Activated naive CD4-positive, alpha-beta T cell treated with anti-CD3 and anti-CD28 coated beads, Interleukin-2, amount 50 U/mL, for 16 hours (primary cell): Measurements from ENCODE around the gene CCDC51.

Source experiments
- DNase-seq: peaks from one replicate; pipeline ENCODE4 v3.0.0-alpha.2; 2020

Gene CCDC51

GRCh38 chr3:48418140-48418539, 21.8 kb downstream of the CCDC51 start:
- DNase-seq = no peak

- DNase-seq = no peak
Measured at GRCh38 chr3:48417529-48418108, 22.3 kb downstream of the CCDC51 start.

GRCh38 chr3:48416546-48416945, 23.4 kb downstream of the CCDC51 start:
- DNase-seq = no peak

DNA sequence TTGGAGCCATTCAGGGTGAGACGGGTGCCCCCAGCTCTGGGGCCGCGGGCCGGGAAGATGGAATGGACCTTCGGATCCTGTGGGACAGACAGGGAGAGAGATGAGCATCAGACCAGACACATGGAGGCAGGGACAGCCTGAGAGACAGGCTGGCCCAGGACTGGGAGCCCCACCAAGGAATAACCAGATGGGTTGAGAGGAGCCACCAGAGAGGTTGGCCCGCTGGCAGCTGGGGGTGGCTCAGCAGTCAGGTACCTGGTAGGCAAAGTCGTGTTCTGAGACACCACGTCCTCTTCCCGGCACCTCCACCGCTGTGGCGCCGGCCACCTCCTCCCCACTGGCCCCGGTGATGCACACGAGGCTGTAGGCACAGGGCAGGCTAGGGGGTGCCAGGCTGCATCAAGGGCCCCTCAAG, 23.8 kb downstream of the CCDC51 start:
- no peak for DNase-seq

DNA sequence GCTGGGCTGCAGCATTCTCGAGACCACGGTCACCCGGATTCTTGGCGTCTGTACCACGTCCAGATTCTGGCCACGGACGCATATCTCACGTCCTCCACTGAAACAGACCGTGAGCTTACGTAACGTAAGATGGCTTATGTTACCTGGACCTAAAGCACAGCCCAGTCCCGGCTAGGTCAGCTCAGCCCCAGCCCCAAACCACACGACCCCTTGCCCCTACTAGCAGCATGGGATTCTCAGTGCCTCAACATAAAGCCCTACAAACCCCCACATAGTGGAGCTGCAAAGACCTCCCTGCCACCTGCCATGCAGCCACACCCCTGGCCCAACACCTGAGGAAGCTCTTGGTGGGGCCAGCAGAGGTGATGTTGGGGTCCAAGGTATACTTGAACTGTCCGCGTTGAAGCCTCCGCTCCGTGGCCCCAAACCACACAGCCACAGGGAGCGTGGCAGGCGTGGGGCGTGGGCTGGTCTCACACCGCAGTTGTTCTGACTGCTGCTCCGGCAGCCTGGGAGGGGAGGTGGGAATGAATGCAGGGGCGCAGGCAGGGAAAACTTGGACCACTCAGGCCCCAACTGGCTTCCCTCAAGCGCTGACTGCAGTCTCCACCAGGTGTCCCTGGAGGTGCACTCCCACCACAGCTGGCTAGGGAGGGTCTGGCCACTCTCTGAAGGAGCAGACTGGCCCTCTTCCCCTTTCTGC, 24.5 kb downstream of the CCDC51 start:
- no peak for DNase-seq

DNA sequence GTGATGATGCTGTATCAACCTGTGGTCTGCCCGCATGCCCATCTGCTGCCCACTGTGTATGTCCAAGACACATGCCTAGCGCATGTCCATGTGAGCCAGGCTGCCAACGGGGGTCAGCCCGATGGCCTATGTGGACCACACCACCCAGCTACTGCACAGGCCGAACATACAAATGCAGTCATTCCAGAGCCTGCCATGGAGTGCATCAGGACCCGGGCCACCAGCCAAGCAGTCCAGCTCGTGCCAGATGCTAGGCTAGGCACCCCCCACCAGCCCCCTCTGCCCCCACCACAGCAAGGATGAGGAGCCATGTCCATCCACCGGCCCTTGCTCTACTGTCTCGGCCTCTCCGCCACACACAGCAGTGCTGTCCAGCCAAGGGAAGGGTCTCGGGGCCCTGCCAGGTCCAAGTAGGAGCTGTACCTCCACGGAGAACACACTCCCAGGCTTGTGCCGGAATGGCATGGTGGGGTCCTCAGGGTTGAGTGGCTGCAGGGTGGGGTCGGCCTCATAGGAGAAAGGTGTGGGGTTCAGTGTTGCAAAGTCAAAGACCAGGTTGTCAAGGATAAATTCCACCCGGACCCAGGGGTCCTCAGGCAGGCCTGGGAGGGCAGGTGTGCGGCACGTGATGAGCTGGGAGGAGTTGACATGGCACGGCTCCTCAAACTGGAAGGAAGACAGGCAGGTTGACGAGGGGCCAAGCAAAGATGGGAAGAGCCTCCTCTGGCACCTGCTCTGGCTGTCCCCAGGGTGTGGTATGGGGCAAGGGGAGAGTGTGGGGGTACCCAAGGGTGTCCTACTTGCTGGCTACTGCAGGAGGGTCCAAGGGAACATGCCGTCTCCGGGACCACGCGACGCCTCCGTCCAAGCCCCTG, 25.3 kb downstream of the CCDC51 start:
- DNase-seq = no peak

GRCh38 chr3:48413611-48414010, 26.3 kb downstream of the CCDC51 start:
- no peak for DNase-seq

- DNase-seq = no peak
Measured at GRCh38 chr3:48413086-48413485, 26.8 kb downstream of the CCDC51 start.

GRCh38 chr3:48412375-48413001, 27.4 kb downstream of the CCDC51 start:
- no peak for DNase-seq

- no peak for DNase-seq
Measured at GRCh38 chr3:48411606-48412374, 28.1 kb downstream of the CCDC51 start.

DNA sequence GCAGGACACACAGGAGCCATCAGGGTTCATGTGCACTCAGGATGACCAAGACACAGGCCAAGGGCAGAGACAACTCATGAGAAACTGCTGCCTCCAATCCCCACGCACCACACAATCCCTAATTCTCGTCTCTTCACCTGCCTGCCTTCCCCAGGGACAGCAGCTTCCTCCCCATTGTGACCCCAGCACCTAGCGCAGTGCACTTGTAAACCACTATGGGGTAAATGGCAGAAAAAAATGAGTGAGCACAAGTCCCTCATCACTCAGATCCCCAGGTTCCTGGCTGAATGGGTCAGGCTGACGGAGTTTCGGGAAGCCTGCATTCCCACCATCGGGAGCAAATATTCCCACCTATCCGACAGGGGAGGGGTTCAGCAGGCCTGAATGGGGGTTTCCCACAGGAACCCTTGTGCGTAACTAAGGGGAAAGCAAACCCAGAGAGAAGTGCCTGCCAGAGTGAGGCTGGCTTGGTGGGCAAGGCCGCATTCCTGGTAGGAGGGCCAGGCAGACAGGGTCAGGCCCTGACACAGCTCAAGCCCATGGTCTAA, 28.8 kb downstream of the CCDC51 start:
- no peak for DNase-seq

DNA sequence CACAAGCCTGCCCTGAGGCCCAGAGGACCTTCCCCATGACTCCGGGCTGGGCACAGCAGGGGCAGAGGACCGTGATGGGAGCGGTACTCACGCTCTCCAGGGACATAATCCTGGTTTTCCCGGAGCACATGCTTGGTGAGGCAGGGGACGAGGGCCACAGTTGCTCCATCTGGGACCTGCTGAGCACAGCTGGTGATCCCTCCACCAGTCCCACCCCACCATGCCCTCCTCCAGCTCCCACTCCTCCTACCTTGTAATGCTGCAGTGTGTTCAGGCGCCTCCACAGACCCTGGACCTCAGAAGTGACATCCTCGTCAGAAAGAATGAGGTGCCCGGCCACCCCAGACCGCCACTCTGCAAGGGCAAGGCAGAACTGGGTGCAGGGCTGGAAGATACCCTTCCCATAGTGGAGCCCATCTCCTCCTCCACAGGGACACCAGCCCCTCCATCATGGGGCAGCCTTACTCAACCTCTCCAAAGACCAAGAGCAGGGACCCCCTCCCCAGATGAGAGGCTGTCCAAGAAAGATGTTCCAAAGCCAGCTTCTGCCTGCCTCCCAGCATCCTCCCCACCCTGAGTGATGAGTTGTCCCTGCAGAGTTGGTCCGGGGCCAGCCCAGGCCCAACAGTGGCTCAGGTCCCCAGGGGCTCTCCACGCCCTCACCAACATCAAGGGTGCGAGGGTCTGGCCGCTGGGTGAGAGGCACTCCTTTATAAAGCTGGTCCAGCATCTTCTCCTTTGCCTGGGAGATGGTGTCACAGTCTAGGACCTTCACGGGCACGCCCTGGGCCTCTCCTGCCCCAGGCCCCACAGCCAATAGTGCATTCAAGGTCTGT, 29.5 kb downstream of the CCDC51 start:
- no peak for DNase-seq

DNA sequence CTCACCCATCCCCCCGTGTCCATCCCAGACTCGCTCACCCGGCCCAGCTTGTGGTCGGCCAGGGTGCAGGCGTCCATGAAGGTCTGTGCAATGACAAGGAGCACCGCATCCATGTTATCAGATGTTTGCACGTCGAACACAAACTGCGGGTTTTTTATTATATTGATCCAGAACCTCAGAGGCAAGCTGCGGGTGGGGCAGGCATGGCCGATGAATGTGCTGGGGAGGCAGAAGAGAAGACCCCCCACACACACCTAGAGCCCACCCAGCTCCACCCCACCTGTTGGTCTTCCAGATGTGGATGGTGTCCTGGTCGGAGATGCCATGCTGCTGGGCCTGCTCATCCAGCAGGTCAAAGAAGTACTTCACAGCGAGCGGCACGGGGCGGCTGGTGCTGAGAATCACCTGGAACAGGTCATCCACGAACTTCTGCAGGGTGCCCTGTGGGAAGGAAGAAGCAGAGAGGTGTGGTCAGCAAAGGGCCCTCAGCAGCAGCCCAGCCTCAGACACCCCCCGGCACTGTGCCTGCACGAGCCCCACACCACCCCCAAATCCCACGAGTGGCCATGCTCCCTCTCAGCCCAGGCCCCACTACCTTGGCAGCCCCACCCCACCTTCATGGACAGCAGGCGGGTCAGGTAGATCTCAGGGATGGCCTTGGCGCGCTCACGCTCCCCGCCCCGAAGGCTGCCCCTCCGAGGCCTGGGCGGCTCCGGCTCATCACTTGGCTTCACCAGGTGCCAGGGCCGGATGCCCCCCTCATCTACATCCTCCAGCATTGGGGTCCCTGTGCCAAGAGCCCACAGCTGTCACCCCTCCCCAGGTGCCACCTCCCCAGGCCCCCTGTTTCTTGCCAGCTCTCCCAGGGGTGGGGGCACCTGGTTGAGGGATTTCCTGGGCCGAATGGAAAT, 30.4 kb downstream of the CCDC51 start:
- no peak for DNase-seq

DNA sequence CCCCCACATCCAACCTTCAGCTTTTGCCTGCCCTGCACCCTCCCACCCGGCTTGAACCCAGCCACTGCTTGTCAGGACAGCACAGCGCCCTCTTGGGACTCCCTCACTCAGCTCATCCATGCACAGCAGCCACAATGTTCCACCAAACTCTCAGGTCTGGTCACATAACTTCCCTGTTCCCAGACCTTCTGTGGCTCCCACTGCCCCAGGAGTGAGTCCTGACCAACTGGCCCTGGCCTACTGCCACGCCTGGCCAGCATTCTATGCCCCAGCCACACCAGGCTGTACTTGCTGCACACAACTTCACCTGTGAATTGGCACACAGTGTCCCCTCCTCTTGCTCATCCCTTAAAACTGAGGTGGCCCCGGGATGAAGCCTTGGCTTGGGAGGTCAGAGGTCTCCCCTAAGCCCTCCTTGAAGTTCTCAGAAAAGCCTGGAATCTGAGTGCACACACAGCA, 31.1 kb downstream of the CCDC51 start:
- DNase-seq = no peak

- no peak for DNase-seq
Measured at GRCh38 chr3:48407542-48408099, 32.3 kb downstream of the CCDC51 start.

DNA sequence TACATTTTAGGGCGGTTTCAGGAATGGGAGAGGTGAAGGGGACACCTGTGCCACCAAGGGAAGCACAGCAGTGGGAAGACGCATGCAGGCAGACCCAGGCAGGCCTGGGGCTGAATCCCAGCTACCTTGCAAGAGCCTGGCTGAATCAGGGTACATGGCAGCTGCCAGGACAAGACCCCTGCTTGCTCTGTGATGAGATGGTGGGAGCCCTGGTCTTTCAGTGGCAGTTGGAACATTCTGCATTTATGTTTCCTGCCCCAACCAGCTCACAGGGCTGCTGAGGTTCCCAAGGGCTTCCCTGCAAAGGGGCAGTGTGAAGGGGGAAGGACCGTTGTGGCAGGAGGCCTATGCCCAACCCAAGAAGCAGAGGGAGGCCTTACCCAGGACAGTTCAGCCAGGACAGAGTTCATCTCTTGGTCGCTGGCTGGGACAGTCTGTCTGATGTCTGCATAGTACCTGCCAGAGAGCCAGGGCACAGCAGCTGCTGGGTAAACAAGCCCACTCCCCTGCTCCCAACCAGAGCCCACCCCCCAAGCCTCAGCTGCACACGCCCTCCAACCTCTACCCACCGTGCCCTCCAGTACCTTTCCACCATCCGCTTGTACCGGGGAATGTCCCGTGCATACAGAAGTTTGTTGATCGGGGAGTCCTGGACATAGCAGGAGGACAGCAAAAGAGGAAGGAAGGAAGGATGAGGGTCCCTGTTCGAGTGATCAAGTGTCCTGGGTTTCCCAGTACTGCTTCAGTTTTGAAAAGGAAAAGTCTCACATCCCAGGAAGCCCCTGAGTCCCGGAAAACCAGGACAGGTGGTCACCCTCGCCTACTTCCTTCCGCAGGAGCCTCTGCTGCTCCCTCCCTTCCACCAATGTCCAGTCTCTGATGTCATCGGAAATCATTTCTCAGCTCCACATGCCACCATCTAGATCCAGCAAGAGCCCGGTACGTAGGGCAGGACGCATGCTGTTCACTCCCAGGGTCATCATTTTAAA, 33.2 kb downstream of the CCDC51 start:
- DNase-seq = no peak

GRCh38 chr3:48405971-48406370, 33.9 kb downstream of the CCDC51 start:
- DNase-seq = no peak

DNA sequence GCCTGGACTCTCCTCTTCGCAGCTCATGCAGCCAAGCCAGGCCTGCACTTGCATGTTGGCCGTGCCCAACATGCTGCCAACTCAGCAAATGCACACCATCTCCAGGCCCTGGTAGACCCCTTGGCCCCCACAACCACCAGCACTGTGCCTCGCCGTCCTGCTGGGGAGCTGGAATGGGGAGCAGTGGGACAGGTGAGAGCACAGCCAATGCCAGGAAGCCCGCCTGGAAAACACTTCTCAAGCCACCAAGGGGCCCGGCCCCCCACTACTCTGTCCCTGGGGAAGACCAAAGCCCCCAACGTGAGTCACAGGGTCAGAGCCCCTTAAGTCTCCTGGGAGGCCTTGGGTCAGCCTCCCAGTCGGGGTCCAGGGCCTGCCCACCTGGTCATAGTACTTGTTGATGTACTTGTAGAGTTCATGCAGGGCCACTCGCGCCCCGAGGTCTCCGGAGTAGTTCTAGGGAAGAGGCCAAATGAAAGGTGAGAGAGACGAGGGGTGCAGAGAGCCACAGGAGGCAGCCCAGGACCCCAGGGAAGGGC, 34.5 kb downstream of the CCDC51 start:
- DNase-seq = no peak
